Peyer's patch (tissue), 4 donors: Measurements from ENCODE around the gene GABRR1.

ENCODE experiments used
- CTCF ChIP-seq, 6 experiments: fragments of 450-650 bp in 4 of 6; fragments of 200-600 bp in 2 of 6; sonication (generic) in 1 of 6; IDR thresholded peaks; one replicate each; pipeline ENCODE4 v1.5.1; 2017 to 2019; ENCODE audit warnings: antibody characterized with exemption in 6 of 6, mild to moderate bottlenecking in 3 of 6, moderate library complexity in 1 of 6
- POLR2A ChIP-seq, 2 donors: fragments of 450-650 bp; IDR thresholded peaks; one replicate each; pipeline ENCODE4 v1.5.1; 2017; ENCODE audit warnings: antibody characterized with exemption in 2 of 2, mild to moderate bottlenecking in 2 of 2, moderate library complexity in 2 of 2

GRCh38 chr6:89187504-89187903 is 29.7 kb downstream of the GABRR1 start:
- TF ChIP-seq CTCF (IDR thresholded peaks at IDR 0.05) = no peak
- no peak for TF ChIP-seq POLR2A (IDR thresholded peaks at IDR 0.05)
